GM12801 (cell line): ENCODE results near the gene PPA2.

Experiments
- TF ChIP-seq, protein P1 (sequence below): IDR thresholded peaks from one replicate; pipeline ENCODE4 v1.5.1; 2011; ENCODE audit warnings: control low read depth; ENCODE audit not compliant: insufficient read length; ENCODE audit errors: extremely low read depth

PPA2 gene

DNA sequence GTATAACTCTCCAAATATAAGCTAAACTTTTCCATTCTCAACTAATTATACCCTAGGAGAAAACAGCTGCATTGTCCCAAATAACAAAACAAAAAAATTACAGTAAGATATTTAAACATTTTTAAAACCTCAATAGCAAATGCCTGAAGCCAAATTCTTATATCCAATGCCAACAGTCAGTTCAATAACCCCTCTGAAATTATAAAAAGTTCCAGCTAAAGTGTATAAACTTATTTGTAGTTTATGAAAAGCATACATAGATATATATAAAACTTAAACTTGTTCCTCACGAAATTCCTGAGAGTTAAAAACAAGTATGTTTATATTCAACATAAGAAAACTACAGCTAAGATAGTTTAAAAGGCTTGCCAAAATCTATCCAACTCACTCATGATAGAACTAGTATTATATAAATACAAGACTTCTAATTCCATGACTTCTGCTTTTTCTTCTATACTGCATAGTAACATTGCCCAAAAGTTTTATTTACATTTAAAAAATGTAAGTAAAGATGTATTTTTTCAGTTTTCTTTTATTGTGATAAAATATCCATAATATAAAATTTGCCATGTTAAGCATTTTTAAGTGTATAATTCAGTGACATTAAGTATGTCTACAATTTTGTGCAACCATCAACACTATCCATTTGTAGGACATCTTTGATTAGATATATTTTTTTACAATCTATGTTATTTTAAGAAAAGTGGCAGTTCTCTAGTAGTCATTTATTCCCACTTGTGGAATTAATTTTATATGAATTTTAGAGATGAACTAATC, 72.8 kb downstream of the PPA2 start:
- TF ChIP-seq, protein P1, sequence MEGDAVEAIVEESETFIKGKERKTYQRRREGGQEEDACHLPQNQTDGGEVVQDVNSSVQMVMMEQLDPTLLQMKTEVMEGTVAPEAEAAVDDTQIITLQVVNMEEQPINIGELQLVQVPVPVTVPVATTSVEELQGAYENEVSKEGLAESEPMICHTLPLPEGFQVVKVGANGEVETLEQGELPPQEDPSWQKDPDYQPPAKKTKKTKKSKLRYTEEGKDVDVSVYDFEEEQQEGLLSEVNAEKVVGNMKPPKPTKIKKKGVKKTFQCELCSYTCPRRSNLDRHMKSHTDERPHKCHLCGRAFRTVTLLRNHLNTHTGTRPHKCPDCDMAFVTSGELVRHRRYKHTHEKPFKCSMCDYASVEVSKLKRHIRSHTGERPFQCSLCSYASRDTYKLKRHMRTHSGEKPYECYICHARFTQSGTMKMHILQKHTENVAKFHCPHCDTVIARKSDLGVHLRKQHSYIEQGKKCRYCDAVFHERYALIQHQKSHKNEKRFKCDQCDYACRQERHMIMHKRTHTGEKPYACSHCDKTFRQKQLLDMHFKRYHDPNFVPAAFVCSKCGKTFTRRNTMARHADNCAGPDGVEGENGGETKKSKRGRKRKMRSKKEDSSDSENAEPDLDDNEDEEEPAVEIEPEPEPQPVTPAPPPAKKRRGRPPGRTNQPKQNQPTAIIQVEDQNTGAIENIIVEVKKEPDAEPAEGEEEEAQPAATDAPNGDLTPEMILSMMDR = no peak

GRCh38 chr4:105399532-105400161, 74.2 kb downstream of the PPA2 start:
- TF ChIP-seq, protein P1 = no peak

GRCh38 chr4:105392858-105393257, 81.0 kb downstream of the PPA2 start:
- TF ChIP-seq, protein P1 = no peak

DNA sequence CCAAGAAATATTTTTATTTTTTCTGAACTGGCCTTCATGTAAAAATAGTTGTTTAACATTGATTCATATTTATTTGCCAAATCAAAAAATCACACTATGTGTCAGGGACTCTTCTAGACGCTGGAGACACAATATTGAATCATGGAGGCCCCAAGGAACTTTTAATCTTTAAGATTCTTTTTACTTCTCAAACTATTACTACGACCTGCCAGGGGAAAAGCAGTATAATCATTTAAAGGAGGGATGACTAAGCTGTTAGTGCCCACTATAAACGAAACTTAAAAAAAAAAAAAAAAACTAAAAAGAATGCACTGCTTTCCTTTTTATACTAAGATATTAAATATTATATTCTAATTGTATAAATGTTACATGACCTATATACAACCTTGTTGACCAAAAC, 84.7 kb downstream of the PPA2 start:
- TF ChIP-seq, protein P1 = no peak

GRCh38 chr4:105387466-105387865, 86.4 kb downstream of the PPA2 start:
- TF ChIP-seq, protein P1 = no peak

- TF ChIP-seq, protein P1 = no peak
These were observed 87.8 kb downstream of the PPA2 start for GRCh38 chr4:105386012-105386411.

DNA sequence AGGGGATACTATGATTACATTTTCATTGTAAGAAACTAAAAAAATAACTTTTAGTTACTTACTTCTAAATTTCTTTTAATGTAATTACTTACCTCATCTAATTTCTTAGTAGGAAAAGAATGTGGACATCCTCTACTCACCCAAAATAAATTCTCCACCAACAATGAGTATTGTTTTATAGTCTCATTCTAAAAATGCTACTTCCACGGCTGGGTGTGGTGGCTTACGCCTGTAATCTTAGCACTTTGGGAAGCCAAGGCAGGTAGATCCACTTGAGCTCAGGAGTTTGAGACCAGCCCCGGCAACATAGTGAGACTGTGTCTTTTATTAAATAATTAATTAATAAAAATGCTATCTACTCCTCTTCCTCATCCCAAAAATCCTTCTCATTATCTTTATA, 99.8 kb downstream of the PPA2 start:
- TF ChIP-seq, protein P1 = no peak
